SH-SY5Y (cell line): ENCODE measurements around the gene CAMTA1.

ENCODE experiments used
- GATA2 ChIP-seq: IDR thresholded peaks from 2 replicates; pipeline ENCODE4 v1.6.1; 2011; ENCODE audit warnings: mild to moderate bottlenecking, low read depth, low read length
- GATA3 ChIP-seq: IDR thresholded peaks from 2 replicates; pipeline ENCODE4 v1.6.1; 2011; ENCODE audit warnings: low read depth, mild to moderate bottlenecking, low read length, moderate library complexity

DNA sequence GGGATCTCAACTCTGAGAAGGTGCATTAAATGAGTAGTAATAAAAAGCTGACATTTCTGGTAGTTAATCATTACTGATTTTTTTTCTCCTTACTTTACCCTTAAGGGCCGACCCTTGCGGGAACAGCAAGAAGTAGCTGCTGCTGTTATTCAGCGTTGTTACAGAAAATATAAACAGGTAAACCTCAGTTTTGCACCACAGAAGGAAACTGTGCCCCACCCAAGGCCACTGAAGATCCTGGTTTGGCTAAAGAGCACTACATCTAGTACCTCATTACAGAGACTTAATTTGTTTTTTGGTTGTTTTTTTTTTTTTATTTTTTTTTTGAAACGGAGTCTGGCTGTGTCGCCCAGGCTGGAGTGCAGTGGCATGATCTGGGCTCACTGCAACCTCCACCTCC is 962.4 kb downstream of the CAMTA1 start:
- TF ChIP-seq GATA3, result no peak
- TF ChIP-seq GATA2, result no peak
